DOHH2 (cell line): ENCODE results near the gene TMEM14B.

Experiments used
- CTCF ChIP-seq: fragments of 200-600 bp; sonication (generic); IDR thresholded peaks from one replicate; pipeline ENCODE4 v1.5.1; 2014; ENCODE audit warnings: antibody characterized with exemption, mild to moderate bottlenecking, low read depth, low read length; ENCODE audit not compliant: poor library complexity, severe bottlenecking
- EZH2phosphoT487 ChIP-seq: fragments of 200-600 bp; sonication (generic); IDR thresholded peaks from 2 replicates; pipeline ENCODE4 v1.6.1; 2017; ENCODE audit warnings: borderline replicate concordance, mild to moderate bottlenecking, antibody characterized with exemption, low read length, moderate library complexity, mixed read lengths

DNA sequence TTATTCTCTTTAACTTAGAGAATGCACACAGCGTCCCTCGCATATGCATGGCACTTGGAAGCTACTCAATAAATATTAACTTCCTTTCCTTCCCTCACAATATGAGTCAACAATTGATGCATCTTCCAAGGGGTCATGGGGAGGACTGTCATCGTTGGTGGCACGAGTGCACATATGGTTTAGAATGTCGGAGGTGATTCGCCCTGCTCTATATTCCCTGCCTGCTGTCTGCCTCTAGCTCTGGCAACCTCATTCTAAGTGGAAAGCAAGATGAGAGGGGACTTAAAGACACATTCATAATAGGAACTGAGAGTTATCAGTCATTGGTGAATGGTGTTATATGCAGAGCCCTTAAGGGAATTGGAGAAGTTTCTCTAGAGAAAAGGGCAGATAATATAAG, 46.1 kb downstream of the TMEM14B start:
- TF ChIP-seq CTCF (no peak), EZH2phosphoT487 (no peak)
